NB4 (cell line): ENCODE results near the gene TLNRD1.

Experiments
- DNase-seq: peaks from one replicate; pipeline ENCODE4 v3.0.0; 2010; ENCODE audit warnings: low read depth
- H3K4me3 ChIP-seq: one replicate; pipeline ENCODE4 v1.5.1; 2011; ENCODE audit warnings: mild to moderate bottlenecking, low read depth, low read length, moderate library complexity
- MAX ChIP-seq: IDR thresholded peaks from 2 replicates; pipeline ENCODE4 v1.6.1; 2011; ENCODE audit warnings: low read depth, low read length
- MYC ChIP-seq: IDR thresholded peaks from 2 replicates; pipeline ENCODE4 v1.6.1; 2011; ENCODE audit warnings: low read depth, low read length
- POLR2A ChIP-seq: IDR thresholded peaks from 2 replicates; pipeline ENCODE4 v1.6.1; 2011; ENCODE audit warnings: mild to moderate bottlenecking; ENCODE audit not compliant: insufficient read length; ENCODE audit errors: extremely low read depth
- TF ChIP-seq, protein P1 (sequence below): IDR thresholded peaks from one replicate; pipeline ENCODE4 v1.5.1; 2012; ENCODE audit warnings: low read depth, low read length

TLNRD1 gene

GRCh38 chr15:81011593-81011992 lies 10.9 kb downstream of the TLNRD1 start:
- TF ChIP-seq MAX (no peak), MYC (no peak)
- TF ChIP-seq, protein P1, sequence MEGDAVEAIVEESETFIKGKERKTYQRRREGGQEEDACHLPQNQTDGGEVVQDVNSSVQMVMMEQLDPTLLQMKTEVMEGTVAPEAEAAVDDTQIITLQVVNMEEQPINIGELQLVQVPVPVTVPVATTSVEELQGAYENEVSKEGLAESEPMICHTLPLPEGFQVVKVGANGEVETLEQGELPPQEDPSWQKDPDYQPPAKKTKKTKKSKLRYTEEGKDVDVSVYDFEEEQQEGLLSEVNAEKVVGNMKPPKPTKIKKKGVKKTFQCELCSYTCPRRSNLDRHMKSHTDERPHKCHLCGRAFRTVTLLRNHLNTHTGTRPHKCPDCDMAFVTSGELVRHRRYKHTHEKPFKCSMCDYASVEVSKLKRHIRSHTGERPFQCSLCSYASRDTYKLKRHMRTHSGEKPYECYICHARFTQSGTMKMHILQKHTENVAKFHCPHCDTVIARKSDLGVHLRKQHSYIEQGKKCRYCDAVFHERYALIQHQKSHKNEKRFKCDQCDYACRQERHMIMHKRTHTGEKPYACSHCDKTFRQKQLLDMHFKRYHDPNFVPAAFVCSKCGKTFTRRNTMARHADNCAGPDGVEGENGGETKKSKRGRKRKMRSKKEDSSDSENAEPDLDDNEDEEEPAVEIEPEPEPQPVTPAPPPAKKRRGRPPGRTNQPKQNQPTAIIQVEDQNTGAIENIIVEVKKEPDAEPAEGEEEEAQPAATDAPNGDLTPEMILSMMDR = no peak
- no peak overlapping the region for H3K4me3 ChIP-seq
- no peak for DNase-seq

- H3K4me3 ChIP-seq = no peak overlapping the region
- no peak for DNase-seq
- TF ChIP-seq, protein P1 = no peak
- no peak for TF ChIP-seq MAX
- TF ChIP-seq POLR2A = no peak
- no peak for TF ChIP-seq MYC
Measured at GRCh38 chr15:81012588-81012987, 11.9 kb downstream of the TLNRD1 start.

DNA sequence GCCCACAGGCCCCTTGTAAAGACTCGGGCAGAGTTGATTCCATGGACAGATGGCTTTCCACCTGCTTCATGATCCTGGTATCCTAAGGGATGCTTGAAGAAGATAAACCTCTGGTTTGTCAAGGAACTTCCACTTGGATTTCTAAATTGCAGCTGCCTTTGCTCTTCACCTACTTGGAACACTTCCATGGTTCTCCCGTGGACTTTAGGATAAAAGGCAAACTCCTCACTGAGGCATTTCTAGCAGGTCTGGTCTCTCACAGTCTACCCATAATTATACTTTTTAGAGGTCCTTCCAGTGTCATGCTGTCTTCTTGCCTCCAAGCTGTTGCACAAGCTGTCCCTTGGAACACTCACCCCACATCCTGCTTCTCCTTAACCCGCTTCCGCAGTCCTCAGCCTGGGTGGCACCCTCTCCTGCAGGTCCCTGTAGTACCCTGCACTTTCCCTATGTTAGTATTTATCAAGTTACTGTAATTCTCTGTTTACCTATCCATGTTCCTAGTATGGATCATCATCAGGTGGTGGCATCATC lies 12.7 kb downstream of the TLNRD1 start:
- no peak for DNase-seq
- TF ChIP-seq POLR2A = no peak

GRCh38 chr15:81014446-81015093 lies 13.8 kb downstream of the TLNRD1 start:
- TF ChIP-seq, protein P1 = no peak
- TF ChIP-seq POLR2A = no peak
- no peak for TF ChIP-seq MAX
- no peak for TF ChIP-seq MYC
- DNase-seq = no peak
- H3K4me3 ChIP-seq = no peak overlapping the region

More for the DNA sequence above, 12.7 kb downstream of the TLNRD1 start:
- no peak overlapping the region for H3K4me3 ChIP-seq

DNA sequence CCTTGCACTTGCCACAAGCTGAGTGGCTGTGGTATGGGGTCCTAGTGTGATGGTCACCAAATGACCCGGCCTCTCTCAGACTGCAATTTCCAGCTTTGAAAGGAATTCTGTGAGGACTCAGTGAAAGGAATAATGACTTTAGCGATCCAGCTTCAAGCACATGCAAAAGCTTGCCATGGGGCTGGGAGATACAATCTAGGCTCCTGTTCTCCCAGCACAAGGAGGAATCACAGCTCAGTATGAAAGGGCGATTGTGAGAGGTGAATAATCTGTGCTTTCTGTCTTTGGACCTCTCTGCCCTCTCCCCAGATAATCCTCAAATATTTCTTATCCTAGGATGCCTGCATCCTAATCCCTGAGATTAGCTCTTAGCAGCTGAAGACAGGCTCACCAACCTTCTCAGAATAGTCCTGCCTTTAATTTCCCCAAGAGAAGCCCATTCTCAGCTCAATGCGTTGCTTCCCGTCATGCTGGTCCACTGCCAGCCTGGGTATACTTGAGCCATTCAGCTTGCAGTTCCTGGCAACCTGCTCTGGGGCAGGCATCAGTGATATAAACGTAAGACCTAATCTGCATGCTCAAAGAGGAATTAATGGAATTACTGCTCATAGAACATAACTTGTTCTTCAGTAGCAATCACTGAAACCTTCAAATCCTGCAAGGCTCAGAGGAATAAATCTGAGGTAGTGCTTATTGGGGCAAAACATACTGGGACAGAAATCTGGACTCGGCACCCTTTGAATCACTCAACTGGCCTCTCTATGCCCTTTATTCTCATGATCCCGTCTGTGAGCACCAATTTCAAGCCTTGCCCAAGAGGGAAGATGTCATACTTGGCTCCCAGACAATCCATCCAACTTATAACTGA lies 15.1 kb downstream of the TLNRD1 start:
- no peak for DNase-seq
- no peak overlapping the region for H3K4me3 ChIP-seq
- TF ChIP-seq POLR2A (no peak), MAX (no peak), MYC (no peak)
- TF ChIP-seq, protein P1 = no peak

- TF ChIP-seq MYC (no peak), POLR2A (no peak), MAX (no peak)
- TF ChIP-seq, protein P1 = no peak
- no peak for DNase-seq
- no peak overlapping the region for H3K4me3 ChIP-seq
Measured at GRCh38 chr15:81016489-81017068, 15.9 kb downstream of the TLNRD1 start.
